ENCODE measurements around the gene SCAP. TPM values are rescaled to one million over a fixed set of nuclear protein-coding genes. Genes with fewer than 3 reads are reported as not detected.

SCAP gene
- total RNA-seq, 1 experiment from 2014 or later = 115 TPM

DNA sequence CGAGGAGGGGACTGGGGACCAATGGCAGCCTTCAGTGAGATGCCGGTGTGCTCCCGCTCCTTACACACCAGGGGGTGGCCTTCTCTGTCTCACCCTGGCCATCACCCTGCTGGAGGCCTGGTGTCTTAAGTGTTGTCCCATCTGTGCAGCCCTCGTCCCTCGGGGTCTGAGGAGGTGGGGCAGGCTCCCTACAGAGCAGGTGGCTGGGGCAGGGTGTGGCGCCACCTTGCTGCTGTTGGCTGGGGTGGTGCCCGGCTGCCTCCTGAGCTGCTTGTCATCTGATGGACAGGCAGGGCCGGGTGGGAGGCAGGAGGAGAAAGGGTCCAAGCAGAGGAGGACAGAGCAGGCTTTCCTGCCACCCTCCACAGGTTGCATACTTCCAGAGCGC is 69.0 kb downstream of the SCAP start:
- DNase-seq (ENCODE audit: low spot score) = no peak
- Mint-ChIP-seq H3K4me1 (no peaks in the 10 kb centered on the region), H3K4me3 (no peak overlapping the region), H3K27me3 (ENCODE audit: low read depth) (no peaks in the 10 kb centered on the region), H3K9me3 (no peaks in the 10 kb centered on the region), H3K36me3 (peaks cover 15% of the 10 kb centered on the region), H3K27ac (no peak overlapping the region)
- TF ChIP-seq, protein P1, sequence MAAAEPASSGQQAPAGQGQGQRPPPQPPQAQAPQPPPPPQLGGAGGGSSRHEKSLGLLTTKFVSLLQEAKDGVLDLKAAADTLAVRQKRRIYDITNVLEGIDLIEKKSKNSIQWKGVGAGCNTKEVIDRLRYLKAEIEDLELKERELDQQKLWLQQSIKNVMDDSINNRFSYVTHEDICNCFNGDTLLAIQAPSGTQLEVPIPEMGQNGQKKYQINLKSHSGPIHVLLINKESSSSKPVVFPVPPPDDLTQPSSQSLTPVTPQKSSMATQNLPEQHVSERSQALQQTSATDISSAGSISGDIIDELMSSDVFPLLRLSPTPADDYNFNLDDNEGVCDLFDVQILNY (CRISPR knock-in tag; IDR thresholded peaks at IDR 0.05) = no peak
- TF ChIP-seq, protein P2, sequence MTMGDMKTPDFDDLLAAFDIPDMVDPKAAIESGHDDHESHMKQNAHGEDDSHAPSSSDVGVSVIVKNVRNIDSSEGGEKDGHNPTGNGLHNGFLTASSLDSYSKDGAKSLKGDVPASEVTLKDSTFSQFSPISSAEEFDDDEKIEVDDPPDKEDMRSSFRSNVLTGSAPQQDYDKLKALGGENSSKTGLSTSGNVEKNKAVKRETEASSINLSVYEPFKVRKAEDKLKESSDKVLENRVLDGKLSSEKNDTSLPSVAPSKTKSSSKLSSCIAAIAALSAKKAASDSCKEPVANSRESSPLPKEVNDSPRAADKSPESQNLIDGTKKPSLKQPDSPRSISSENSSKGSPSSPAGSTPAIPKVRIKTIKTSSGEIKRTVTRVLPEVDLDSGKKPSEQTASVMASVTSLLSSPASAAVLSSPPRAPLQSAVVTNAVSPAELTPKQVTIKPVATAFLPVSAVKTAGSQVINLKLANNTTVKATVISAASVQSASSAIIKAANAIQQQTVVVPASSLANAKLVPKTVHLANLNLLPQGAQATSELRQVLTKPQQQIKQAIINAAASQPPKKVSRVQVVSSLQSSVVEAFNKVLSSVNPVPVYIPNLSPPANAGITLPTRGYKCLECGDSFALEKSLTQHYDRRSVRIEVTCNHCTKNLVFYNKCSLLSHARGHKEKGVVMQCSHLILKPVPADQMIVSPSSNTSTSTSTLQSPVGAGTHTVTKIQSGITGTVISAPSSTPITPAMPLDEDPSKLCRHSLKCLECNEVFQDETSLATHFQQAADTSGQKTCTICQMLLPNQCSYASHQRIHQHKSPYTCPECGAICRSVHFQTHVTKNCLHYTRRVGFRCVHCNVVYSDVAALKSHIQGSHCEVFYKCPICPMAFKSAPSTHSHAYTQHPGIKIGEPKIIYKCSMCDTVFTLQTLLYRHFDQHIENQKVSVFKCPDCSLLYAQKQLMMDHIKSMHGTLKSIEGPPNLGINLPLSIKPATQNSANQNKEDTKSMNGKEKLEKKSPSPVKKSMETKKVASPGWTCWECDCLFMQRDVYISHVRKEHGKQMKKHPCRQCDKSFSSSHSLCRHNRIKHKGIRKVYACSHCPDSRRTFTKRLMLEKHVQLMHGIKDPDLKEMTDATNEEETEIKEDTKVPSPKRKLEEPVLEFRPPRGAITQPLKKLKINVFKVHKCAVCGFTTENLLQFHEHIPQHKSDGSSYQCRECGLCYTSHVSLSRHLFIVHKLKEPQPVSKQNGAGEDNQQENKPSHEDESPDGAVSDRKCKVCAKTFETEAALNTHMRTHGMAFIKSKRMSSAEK (CRISPR knock-in tag; IDR thresholded peaks at IDR 0.05; ENCODE audit: borderline replicate concordance) = no peak
- TF ChIP-seq ZNF671 (CRISPR knock-in tag; IDR thresholded peaks at IDR 0.05) (no peak), TP53 (CRISPR knock-in tag; IDR thresholded peaks at IDR 0.05) (no peak), NR2C2 (CRISPR knock-in tag; IDR thresholded peaks at IDR 0.05) (no peak), MXD4 (CRISPR knock-in tag; IDR thresholded peaks at IDR 0.05; ENCODE audit: borderline replicate concordance) (no peak)
- TF ChIP-seq, protein P3, sequence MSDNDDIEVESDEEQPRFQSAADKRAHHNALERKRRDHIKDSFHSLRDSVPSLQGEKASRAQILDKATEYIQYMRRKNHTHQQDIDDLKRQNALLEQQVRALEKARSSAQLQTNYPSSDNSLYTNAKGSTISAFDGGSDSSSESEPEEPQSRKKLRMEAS (CRISPR knock-in tag; IDR thresholded peaks at IDR 0.05) = no peak
- peak; percentile 66 for ATAC-seq
- ChIA-PET POLR2A (no interaction called here), CTCF (interaction anchor here (0.5 to 2.2 kb wide), 11 partner anchors 9 to 661 kb away, joined by 3 to 20 read pairs (median 3); partner anchors contain the start of gene PTPN23)

DNA sequence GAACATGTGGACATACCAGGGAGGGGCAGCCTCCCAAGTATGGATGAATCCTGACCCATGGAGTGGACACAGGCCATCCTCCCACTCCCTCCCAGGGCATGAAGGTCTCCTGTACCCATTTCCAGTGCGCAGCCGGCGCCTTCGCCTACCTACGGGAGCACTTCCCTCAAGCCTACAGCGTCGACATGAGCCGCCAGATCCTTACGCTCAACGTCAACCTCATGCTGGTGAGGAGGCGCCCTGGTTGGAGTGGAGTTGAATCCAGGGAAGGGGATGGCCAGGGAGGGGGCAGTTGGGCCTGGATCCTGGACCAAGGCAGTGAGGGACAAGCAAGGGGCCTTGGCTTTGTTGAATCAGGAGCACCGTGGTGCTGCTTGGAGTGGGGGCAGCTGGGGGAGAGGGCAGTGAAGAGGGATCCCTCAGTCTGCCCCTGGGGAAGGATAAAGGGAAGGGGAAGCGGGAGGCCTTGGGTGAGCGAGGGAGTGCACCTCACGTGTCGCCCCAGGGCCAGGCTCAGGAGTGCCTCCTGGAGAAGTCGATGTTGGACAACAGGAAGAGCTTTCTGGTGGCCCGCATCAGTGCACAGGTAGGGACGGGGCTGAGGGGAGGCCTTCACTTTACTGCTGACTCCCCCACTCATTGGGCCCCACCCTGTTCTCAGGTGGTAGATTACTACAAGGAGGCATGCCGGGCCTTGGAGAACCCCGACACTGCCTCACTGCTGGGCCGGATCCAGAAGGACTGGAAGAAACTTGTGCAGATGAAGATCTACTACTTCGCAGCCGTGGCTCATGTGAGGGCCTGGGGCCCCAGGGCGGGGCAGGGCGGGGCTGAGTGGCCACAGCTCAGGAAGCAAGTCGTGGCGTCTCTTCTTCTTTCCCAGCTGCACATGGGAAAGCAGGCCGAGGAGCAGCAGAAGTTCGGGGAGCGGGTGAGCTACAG is 69.7 kb downstream of the SCAP start:
- no peaks in the 10 kb centered on the region for H3K4me1 Mint-ChIP-seq
- CTCF ChIA-PET = interaction anchor here (0.6 to 2.2 kb wide), 6 partner anchors 10 to 662 kb away, joined by 3 to 20 read pairs (median 4); partner anchors contain the start of gene PTPN23
- POLR2A ChIA-PET = no interaction called here
- peak overlapping the region; percentile 45 for H3K27ac Mint-ChIP-seq
- H3K4me3 Mint-ChIP-seq = no peak overlapping the region
- TF ChIP-seq IRF2 (CRISPR knock-in tag; IDR thresholded peaks at IDR 0.05; ENCODE audit: borderline replicate concordance, low read depth) (no peak), ZNF263 (CRISPR knock-in tag; IDR thresholded peaks at IDR 0.05; ENCODE audit: low read depth) (no peak), ELF4 (CRISPR knock-in tag; IDR thresholded peaks at IDR 0.05; ENCODE audit: low read depth) (no peak), JAZF1 (CRISPR knock-in tag; IDR thresholded peaks at IDR 0.05) (no peak)
- TF ChIP-seq, protein P4, sequence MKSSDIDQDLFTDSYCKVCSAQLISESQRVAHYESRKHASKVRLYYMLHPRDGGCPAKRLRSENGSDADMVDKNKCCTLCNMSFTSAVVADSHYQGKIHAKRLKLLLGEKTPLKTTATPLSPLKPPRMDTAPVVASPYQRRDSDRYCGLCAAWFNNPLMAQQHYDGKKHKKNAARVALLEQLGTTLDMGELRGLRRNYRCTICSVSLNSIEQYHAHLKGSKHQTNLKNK (CRISPR knock-in tag; IDR thresholded peaks at IDR 0.05) = no peak
- TF ChIP-seq, protein P5, sequence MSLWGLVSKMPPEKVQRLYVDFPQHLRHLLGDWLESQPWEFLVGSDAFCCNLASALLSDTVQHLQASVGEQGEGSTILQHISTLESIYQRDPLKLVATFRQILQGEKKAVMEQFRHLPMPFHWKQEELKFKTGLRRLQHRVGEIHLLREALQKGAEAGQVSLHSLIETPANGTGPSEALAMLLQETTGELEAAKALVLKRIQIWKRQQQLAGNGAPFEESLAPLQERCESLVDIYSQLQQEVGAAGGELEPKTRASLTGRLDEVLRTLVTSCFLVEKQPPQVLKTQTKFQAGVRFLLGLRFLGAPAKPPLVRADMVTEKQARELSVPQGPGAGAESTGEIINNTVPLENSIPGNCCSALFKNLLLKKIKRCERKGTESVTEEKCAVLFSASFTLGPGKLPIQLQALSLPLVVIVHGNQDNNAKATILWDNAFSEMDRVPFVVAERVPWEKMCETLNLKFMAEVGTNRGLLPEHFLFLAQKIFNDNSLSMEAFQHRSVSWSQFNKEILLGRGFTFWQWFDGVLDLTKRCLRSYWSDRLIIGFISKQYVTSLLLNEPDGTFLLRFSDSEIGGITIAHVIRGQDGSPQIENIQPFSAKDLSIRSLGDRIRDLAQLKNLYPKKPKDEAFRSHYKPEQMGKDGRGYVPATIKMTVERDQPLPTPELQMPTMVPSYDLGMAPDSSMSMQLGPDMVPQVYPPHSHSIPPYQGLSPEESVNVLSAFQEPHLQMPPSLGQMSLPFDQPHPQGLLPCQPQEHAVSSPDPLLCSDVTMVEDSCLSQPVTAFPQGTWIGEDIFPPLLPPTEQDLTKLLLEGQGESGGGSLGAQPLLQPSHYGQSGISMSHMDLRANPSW (CRISPR knock-in tag; conservative IDR thresholded peaks at IDR 0.05; ENCODE audit: low read depth) = no peak
- no peaks in the 10 kb centered on the region for H3K27me3 Mint-ChIP-seq (ENCODE audit: low read depth)
- no peak for ATAC-seq
- H3K36me3 Mint-ChIP-seq = peaks cover 10% of the 10 kb centered on the region
- DNase-seq (ENCODE audit: low spot score) = no peak
- H3K9me3 Mint-ChIP-seq = no peaks in the 10 kb centered on the region
